Neutrophil (primary cell): ENCODE measurements around the gene ASIC3.

Source experiments
- H3K27ac ChIP-seq: fragments of 200-600 bp; sonication (generic); 2 replicates; pipeline ENCODE4 v1.5.1; 2016; ENCODE audit warnings: mild to moderate bottlenecking, moderate library complexity
- H3K27me3 ChIP-seq: fragments of 200-600 bp; sonication (generic); 2 replicates; pipeline ENCODE4 v1.6.0; 2016; ENCODE audit warnings: mild to moderate bottlenecking
- H3K36me3 ChIP-seq: fragments of 200-600 bp; sonication (generic); 2 replicates; pipeline ENCODE4 v1.5.1; 2017
- H3K4me1 ChIP-seq, 2 experiments: fragments of 200-600 bp in 1 of 2; sonication (generic) in 1 of 2; 1 replicate in 1 of 2; 2 replicates in 1 of 2; pipeline versions ENCODE4 v1.5.1 to v1.6.1; 2013 to 2016; ENCODE audit warnings: low read depth in 1 of 2, low read length in 1 of 2, mild to moderate bottlenecking in 1 of 2, moderate library complexity in 1 of 2; ENCODE audit not compliant: control insufficient read depth in 1 of 2, insufficient read depth in 1 of 2
- H3K4me3 ChIP-seq, 2 experiments: fragments of 200-600 bp in 1 of 2; sonication (generic) in 1 of 2; 1 replicate in 1 of 2; 2 replicates in 1 of 2; pipeline ENCODE4 v1.5.1; 2013 to 2016; ENCODE audit warnings: low read depth in 1 of 2, low read length in 1 of 2, mild to moderate bottlenecking in 1 of 2, moderate library complexity in 1 of 2
- H3K9me3 ChIP-seq: fragments of 200-600 bp; sonication (generic); 2 replicates; pipeline ENCODE4 v1.5.1; 2016
- CTCF ChIP-seq: fragments of 200-600 bp; sonication (generic); IDR thresholded peaks from 2 replicates; pipeline ENCODE4 v1.5.1; 2016; ENCODE audit warnings: antibody characterized with exemption

ASIC3 gene

DNA sequence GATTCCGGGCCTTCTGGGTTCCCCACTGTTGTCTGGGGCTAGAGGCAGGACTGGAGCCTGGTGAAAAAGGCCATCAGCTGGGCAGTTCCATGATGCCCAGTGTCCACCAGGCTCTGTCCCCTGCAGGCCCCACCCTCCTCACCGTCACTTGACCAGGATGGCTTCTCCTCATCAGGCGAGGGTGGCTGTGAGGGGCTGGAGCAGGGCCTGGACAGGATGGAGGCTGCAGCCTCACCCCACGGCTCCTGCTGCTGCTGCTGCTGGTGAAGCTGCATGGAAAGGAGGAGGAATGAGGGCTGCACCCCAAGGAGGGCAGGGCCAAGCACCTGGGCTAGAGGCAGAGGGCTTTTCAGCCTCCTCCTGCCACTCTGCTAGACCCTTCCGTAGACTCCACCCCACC is 32.4 kb upstream of the ASIC3 start:
- peaks cover 20 to 22% of the 10 kb centered on the region in 2 experiments for H3K4me1 ChIP-seq

DNA sequence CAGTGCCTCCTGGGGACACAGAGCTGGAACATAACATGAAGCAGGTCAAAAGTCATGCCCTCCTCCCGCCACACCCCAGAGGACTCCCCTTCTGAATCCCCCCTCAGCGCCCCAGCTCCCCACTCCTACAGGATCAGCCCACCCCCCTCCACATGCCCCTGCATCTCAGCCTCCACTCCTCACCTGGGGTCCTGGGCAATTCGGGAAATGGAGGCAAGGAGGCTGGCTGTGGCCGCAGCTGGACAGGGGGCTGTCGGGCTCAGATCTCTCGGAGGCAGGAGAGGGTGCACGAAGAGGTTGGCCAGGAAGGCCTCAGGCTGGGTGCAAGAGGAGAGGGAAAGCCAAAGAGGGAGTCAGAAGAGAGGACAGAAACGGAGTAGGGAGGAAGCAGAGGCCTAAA is 31.8 kb upstream of the ASIC3 start:
- H3K4me1 ChIP-seq: peaks cover 20 to 22% of the 10 kb centered on the region in 2 experiments

More for the DNA sequence above, 32.4 kb upstream of the ASIC3 start:
- H3K27me3 ChIP-seq: peaks cover 100% of the 10 kb centered on the region
- no peak overlapping the region for H3K4me3 ChIP-seq
- H3K9me3 ChIP-seq: no peaks in the 10 kb centered on the region
- no peak for TF ChIP-seq CTCF
- H3K36me3 ChIP-seq: no peaks in the 10 kb centered on the region
- H3K27ac ChIP-seq: no peak overlapping the region

GRCh38 chr7:151016942-151017341 is 31.4 kb upstream of the ASIC3 start:
- H3K36me3 ChIP-seq: no peaks in the 10 kb centered on the region
- H3K27ac ChIP-seq: no peak overlapping the region
- no peak for TF ChIP-seq CTCF
- H3K27me3 ChIP-seq: peaks cover 100% of the 10 kb centered on the region
- H3K4me3 ChIP-seq: no peak overlapping the region
- H3K9me3 ChIP-seq: no peaks in the 10 kb centered on the region
- peaks cover 20 to 22% of the 10 kb centered on the region in 2 experiments for H3K4me1 ChIP-seq

More for the DNA sequence above, 31.8 kb upstream of the ASIC3 start:
- Histone ChIP-seq H3K4me3 (no peak overlapping the region), H3K27ac (no peak overlapping the region), H3K9me3 (no peaks in the 10 kb centered on the region), H3K27me3 (peaks cover 100% of the 10 kb centered on the region), H3K36me3 (no peaks in the 10 kb centered on the region)
- TF ChIP-seq CTCF: no peak

- H3K9me3 ChIP-seq: no peaks in the 10 kb centered on the region
- H3K4me3 ChIP-seq: no peak overlapping the region
- H3K4me1 ChIP-seq: peaks cover 20 to 22% of the 10 kb centered on the region in 2 experiments
- no peak for TF ChIP-seq CTCF
- H3K27ac ChIP-seq: no peak overlapping the region
- peaks cover 100% of the 10 kb centered on the region for H3K27me3 ChIP-seq
- H3K36me3 ChIP-seq: no peaks in the 10 kb centered on the region
Measured at GRCh38 chr7:151017370-151017952, 30.9 kb upstream of the ASIC3 start.

DNA sequence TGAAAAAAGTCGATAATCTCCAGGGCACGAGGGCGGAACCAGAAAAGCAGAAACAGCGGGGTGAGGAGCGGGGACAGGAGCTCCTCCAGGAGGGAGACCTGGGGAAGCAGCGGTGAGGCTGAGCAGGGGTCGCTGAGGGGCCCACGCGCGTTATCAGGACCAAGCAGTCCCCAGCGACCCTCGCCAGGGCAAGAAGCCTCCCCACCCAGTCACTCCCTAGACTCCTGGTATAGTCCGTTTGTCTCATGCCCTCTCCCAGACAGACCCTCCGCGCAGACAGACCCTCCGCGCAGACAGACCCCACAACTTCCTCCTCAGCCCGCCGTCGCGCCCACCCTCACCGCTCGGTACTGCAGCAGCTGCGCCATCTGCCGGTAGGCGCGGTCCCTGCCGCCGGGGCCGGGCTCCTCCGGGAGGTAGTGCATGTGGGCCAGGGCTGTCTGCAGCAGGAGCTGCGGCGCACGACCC is 30.3 kb upstream of the ASIC3 start:
- H3K4me3 ChIP-seq: peak overlapping the region in 1 of 2 experiments; percentile 4
- no peak overlapping the region for H3K27ac ChIP-seq
- peaks cover 20 to 22% of the 10 kb centered on the region in 2 experiments for H3K4me1 ChIP-seq
- H3K27me3 ChIP-seq: peaks cover 100% of the 10 kb centered on the region
- no peaks in the 10 kb centered on the region for H3K9me3 ChIP-seq
- peak; percentile 60 for TF ChIP-seq CTCF
- no peaks in the 10 kb centered on the region for H3K36me3 ChIP-seq
